Ovary (tissue), 9 donors: ENCODE measurements around the gene OTOP2. TPM values are rescaled to one million over a fixed set of nuclear protein-coding genes. Genes with fewer than 3 reads are reported as not detected.

Experiments used
- DNase-seq, 5 donors: peaks; one replicate each; pipeline ENCODE4 v3.0.0-alpha.2; 2019 to 2020
- H3K27ac ChIP-seq, 2 donors: fragments of 200-600 bp; one replicate each; pipeline versions ENCODE4 v1.5.1 to v1.8.0; 2019 to 2022
- H3K27me3 ChIP-seq: fragments of 200-600 bp; one replicate; pipeline ENCODE4 v1.8.0; 2022
- H3K36me3 ChIP-seq: fragments of 200-600 bp; sonication (generic); one replicate; pipeline ENCODE4 v1.5.1; 2019
- H3K4me1 ChIP-seq: one replicate; pipeline ENCODE4 v1.8.1; 2013; ENCODE audit warnings: mild to moderate bottlenecking, moderate library complexity; ENCODE audit not compliant: insufficient read depth
- H3K4me3 ChIP-seq: fragments of 200-600 bp; sonication (generic); one replicate; pipeline ENCODE4 v1.5.1; 2017
- H3K9me3 ChIP-seq, 2 donors: fragments of 200-600 bp in 1 of 2; sonication (generic) in 1 of 2; one replicate each; pipeline versions ENCODE4 v1.5.1 to v1.8.1; 2013 to 2019; ENCODE audit warnings: mild to moderate bottlenecking in 1 of 2, moderate library complexity in 1 of 2
- CTCF ChIP-seq, 3 donors: fragments of 450-650 bp in 2 of 3; fragments of 200-600 bp in 1 of 3; IDR thresholded peaks; one replicate each; pipeline versions ENCODE4 v1.5.1 to v1.8.0; 2016 to 2022; ENCODE audit warnings: antibody characterized with exemption in 3 of 3, mild to moderate bottlenecking in 1 of 3
- EP300 ChIP-seq: sonication (generic); formaldehyde crosslinking; IDR thresholded peaks from one replicate; pipeline ENCODE4 v1.6.1; 2017; ENCODE audit warnings: antibody characterized with exemption
- POLR2A ChIP-seq: fragments of 450-650 bp; IDR thresholded peaks from one replicate; pipeline ENCODE4 v1.6.1; 2017; ENCODE audit warnings: antibody characterized with exemption, mild to moderate bottlenecking, moderate library complexity
- WGBS, 3 donors: extraction: QIAGEN DNeasy Blood & Tissue Kit in 1 of 3; methylation state at CpG; one replicate each; pipeline versions ENCODE4 v1.1.5 to v1.1.7; 2013 to 2017; 5-methylcytosine and 5-hydroxymethylcytosine counted together
- intact Hi-C, 4 donors: fragments of 100-400 bp; cut with DNase I; formaldehyde crosslinking; loops; one replicate each; pipeline versions ENCODE4 v1.11.0 to v1.15.1; 2022 to 2023
- polyA plus RNA-seq, 2 donors: library from polyadenylated mRNA; stranded (reverse); fragments of 200-250 nt in 1 of 2; fragments of 350-450 nt in 1 of 2; fragmentation: Illumina TruSeq in 1 of 2; extraction: RNeasy Lipid Tissue Mini Kit (QIAGEN cat#74804) in 1 of 2; gene quantifications; one replicate each; pipeline ENCODE4 v1.2.3, GENCODE V29; 2013 to 2014
- total RNA-seq, 7 donors: library from RNA; depleted of rRNA in 2 of 7; stranded (reverse); fragments of >200 nt in 2 of 7; fragmentation: NEBNext Ultra II Directional in 3 of 7; extraction: Animal tissue kit (Norgen Biotek cat#: 25700) in 3 of 7; gene quantifications; one replicate each; pipeline versions ENCODE4 v1.1.0 to v1.2.4, GENCODE V29; 2016 to 2023
- donor health status: DM: no; HTN: no; CAD: no; lungs with moderate emphysema.
- donor health status: DM: no; HTN: no; CAD: no.
- donor health status: Bipolar disorder and iron deficiency.
- donor health status: DM: yes; HTN: yes; CAD: no.
- donor health status: DM: no; HTN: no; CAD: no.
- donor health status: DM: yes; HTN: yes; CAD: no.

Gene OTOP2
- total and polyA plus RNA-seq, 9 donors = not detected

- WGBS, 3 donors = 57 to 65% (median 60%) methylated on average over 13 of the region's 13 CpGs
- H3K4me1 ChIP-seq = no peaks in the 10 kb centered on the region
- H3K27me3 ChIP-seq = no peaks in the 10 kb centered on the region
- no peaks in the 10 kb centered on the region for H3K36me3 ChIP-seq
- TF ChIP-seq POLR2A = no peak
- no peak for TF ChIP-seq CTCF (IDR thresholded peaks at IDR 0.05)
- TF ChIP-seq EP300 = no peak
- no peak overlapping the region for H3K27ac ChIP-seq
- no peaks in the 10 kb centered on the region for H3K9me3 ChIP-seq
- intact Hi-C loops = loop anchor here (5.0 to 10.0 kb wide), 5 partner anchors 90 to 213 kb away; partner anchors contain the start of gene NHERF1 (in 1 of the 4)
- no peak overlapping the region for H3K4me3 ChIP-seq
- no peak for DNase-seq
Measured at GRCh38 chr17:74954665-74955421, 30.8 kb downstream of the OTOP2 start.

- TF ChIP-seq EP300 (no peak), POLR2A (no peak), CTCF (IDR thresholded peaks at IDR 0.05) (no peak)
- no peaks in the 10 kb centered on the region for H3K9me3 ChIP-seq
- DNase-seq = no peak
- no peak overlapping the region for H3K27ac ChIP-seq
- intact Hi-C loops = loop anchor here in 3 of 4 donors (5.0 to 10.0 kb wide), 5 partner anchors 91 to 214 kb away; partner anchors contain the start of gene NHERF1 (in 1 of the 3)
- no peaks in the 10 kb centered on the region for H3K4me1 ChIP-seq
- WGBS, 3 donors = 71 to 76% (median 71%) methylated on average over 4 of the region's 4 CpGs
- H3K4me3 ChIP-seq = no peak overlapping the region
- no peaks in the 10 kb centered on the region for H3K36me3 ChIP-seq
- no peaks in the 10 kb centered on the region for H3K27me3 ChIP-seq
Measured at GRCh38 chr17:74956093-74956492, 32.0 kb downstream of the OTOP2 start.

DNA sequence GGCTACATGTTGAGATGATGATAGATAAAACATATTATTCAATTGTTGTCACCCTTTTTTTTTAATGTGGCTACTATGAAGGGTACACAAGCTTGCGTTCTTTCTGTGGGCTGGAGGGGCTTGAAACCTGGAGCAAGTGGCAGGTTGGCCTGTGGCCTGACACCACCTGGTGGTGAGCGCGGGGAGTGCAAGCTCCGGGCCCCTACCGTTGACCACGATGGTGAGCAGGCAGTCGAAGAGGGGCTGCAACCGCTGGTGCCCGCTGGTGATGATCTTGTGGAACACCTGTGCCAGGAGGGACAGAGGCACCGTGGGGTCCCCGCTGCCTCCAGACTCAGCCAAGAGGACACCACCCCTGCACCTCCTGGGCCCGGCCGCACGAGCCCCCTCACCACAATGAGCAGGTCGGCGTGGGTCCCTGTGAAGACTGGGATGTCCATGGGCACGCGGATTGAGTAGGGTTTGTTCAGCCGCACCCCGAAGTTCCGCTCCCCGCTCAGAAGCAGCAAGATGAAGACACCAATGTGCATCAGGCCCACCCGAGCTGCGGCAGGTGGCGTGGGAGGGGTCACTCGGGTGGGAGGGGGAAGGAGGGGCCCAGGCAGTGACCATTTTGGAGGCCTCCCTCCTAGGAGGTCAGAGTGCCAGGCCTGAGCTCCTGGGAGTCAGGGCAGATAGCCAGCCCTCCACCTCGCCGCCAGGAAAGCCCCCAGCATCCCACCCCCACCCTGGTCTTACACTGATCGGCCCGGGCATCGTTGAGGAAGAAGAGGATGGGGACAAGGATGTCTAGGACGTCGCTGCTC is 34.1 kb downstream of the OTOP2 start:
- intact Hi-C loops = loop anchor here in 3 of 4 donors (2.0 to 10.0 kb wide), 6 partner anchors 93 to 216 kb away; partner anchors contain the start of gene NHERF1 (in 1 of the 3)
- WGBS, 3 donors = 34 to 38% (median 34%) methylated on average over 29 to 33 of the region's 33 CpGs
- H3K27ac ChIP-seq = no peak overlapping the region
- no peaks in the 10 kb centered on the region for H3K9me3 ChIP-seq
- DNase-seq = peak; percentile 64 to 87 (median 78)
- H3K36me3 ChIP-seq = no peaks in the 10 kb centered on the region
- no peaks in the 10 kb centered on the region for H3K4me1 ChIP-seq
- no peaks in the 10 kb centered on the region for H3K27me3 ChIP-seq
- H3K4me3 ChIP-seq = no peak overlapping the region
- no peak for TF ChIP-seq EP300
- TF ChIP-seq POLR2A = no peak
- peak; percentile 74 to 82 (median 80) for TF ChIP-seq CTCF (IDR thresholded peaks at IDR 0.05)

DNA sequence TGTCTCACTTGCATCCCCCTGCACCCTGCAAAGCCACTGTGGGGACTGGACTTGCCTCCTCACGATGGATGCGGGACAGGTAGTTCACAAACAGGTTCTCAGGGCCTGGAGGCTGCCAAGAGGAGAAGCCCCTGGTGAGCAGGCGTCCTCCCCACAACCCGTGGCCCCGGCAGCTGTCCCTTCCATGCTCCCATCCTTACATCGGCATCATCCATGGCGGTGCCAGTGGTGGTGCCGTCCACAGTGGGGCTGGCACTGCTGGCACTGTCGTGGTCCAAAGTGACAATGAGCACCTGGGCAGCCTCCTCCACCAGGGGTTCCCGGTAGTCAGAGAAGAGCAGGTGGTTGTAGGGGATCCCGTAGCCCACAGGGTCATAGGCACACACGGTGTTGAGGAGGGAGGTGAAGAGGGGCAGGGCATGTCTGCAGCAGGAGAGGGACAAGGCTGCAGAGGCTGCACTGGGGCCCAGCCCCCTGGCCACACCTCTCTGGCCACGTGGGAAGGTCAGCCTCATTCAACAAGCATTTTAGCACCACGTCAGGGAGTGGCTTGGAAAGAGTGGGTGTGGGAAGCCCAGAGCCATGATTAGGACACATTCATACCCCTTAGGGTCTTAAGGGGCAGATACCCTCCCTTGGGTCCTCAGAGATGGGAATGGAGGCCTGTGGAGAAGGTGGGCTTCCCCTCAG is 35.9 kb downstream of the OTOP2 start:
- intact Hi-C loops = loop anchor here (2.0 to 10.0 kb wide), 10 partner anchors 55 to 245 kb away; partner anchors contain the start of genes NUP85 (in 3 of the 4), MRPL58 (in 1 of the 4) and NHERF1 (in 1 of the 4)
- Histone ChIP-seq H3K4me1 (no peaks in the 10 kb centered on the region), H3K36me3 (no peaks in the 10 kb centered on the region), H3K9me3 (no peaks in the 10 kb centered on the region), H3K27me3 (no peaks in the 10 kb centered on the region), H3K4me3 (no peak overlapping the region), H3K27ac (no peak overlapping the region)
- TF ChIP-seq POLR2A = no peak
- no peak for TF ChIP-seq CTCF (IDR thresholded peaks at IDR 0.05)
- no peak for TF ChIP-seq EP300
- DNase-seq = no peak
- 50 to 69% (median 55%) methylated on average over 14 of the region's 14 CpGs for WGBS, 3 donors
